A549 (cell line): ENCODE results near the gene GRM5.

Experiments used
- CTCF ChIP-seq: fragments of >200 bp; sonication (Bioruptor Twin); formaldehyde crosslinking; IDR thresholded peaks from 3 replicates; pipeline ENCODE4 v1.5.1; 2016
- EP300 ChIP-seq, 2 experiments: fragments of >200 bp; sonication (Bioruptor Twin); formaldehyde crosslinking; IDR thresholded peaks; 2 replicates in 1 of 2; 3 replicates in 1 of 2; pipeline ENCODE4 v1.6.1; 2016 to 2017
- HOXB5 ChIP-seq: fragments of 250-450 bp; sonication (Bioruptor Pico); IDR thresholded peaks from 2 replicates; pipeline ENCODE4 v1.5.0; 2020; ENCODE audit warnings: mild to moderate bottlenecking, moderate library complexity
- JUN ChIP-seq, 2 experiments: fragments of >200 bp; sonication (Bioruptor Twin); formaldehyde crosslinking; IDR thresholded peaks; 2 replicates in 1 of 2; 3 replicates in 1 of 2; pipeline ENCODE4 v1.6.1; 2016 to 2017
- JUNB ChIP-seq: fragments of >200 bp; sonication (Bioruptor Twin); formaldehyde crosslinking; IDR thresholded peaks from 2 replicates; pipeline ENCODE4 v1.6.1; 2016
- POLR2A ChIP-seq: IDR thresholded peaks from 2 replicates; pipeline ENCODE4 v1.6.1; 2012; ENCODE audit warnings: mild to moderate bottlenecking, low read length
- POLR2AphosphoS2 ChIP-seq: conservative IDR thresholded peaks from 2 replicates; pipeline ENCODE4 v1.6.1; 2012; ENCODE audit warnings: low read length, improper control_type of control experiment, inconsistent platforms

GRCh38 chr11:88831303-88831890 is 234.4 kb downstream of the GRM5 start:
- TF ChIP-seq CTCF (no peak), HOXB5 (CRISPR knock-in tag) (no peak), JUNB (no peak), JUN (IDR thresholded peaks at IDR 0.05) (no peak), EP300 (IDR thresholded peaks at IDR 0.05) (no peak), POLR2A (no peak), POLR2AphosphoS2 (no peak)
